ENCODE measurements around the gene PIK3C3.
"Not testable (repeated sequence)": the region's sequence is repeated elsewhere in the genome, so short reads cannot be mapped to it uniquely, and the experiment has no call there.

Gene PIK3C3

DNA sequence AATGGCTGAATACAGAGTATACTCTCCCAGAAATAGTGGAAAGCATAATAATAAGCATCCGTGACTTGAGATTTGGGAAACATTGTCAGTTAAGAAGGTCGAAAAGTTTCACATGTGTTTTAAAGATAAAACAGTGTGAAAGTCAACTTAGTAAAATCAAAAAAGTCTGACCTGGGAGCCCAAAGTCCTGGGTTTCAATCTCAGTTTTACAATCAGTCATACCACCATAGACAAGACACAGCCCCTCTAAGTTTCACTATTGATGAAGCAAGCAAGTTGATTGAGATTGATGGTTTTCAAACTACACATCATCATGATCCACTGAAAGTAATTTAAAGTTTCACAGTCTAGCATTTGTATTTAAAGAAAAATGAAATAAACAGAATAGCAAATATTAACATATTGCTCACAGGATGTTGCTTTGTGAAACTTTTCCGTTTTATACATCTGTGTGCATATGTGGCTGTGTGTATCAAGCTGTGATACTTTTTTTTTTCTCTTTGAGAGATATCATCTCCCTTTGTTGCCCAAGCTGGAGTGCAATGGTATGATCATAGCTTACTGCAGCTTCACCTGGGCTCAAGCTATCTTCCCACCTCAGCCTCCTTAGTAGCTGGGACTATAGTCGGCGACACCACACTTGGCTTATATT, 71.1 kb downstream of the PIK3C3 start:
- DNase-seq: no peak

GRCh38 chr18:42028247-42028832, 73.3 kb downstream of the PIK3C3 start:
- peak; percentile 13 for DNase-seq

- DNase-seq: no peak
These were observed 74.1 kb downstream of the PIK3C3 start for GRCh38 chr18:42029092-42029491.

- peak; percentile 1 for DNase-seq
These were observed 75.7 kb downstream of the PIK3C3 start for GRCh38 chr18:42030586-42031182.

- DNase-seq: no peak
These were observed 77.4 kb downstream of the PIK3C3 start for GRCh38 chr18:42032447-42032846.

DNA sequence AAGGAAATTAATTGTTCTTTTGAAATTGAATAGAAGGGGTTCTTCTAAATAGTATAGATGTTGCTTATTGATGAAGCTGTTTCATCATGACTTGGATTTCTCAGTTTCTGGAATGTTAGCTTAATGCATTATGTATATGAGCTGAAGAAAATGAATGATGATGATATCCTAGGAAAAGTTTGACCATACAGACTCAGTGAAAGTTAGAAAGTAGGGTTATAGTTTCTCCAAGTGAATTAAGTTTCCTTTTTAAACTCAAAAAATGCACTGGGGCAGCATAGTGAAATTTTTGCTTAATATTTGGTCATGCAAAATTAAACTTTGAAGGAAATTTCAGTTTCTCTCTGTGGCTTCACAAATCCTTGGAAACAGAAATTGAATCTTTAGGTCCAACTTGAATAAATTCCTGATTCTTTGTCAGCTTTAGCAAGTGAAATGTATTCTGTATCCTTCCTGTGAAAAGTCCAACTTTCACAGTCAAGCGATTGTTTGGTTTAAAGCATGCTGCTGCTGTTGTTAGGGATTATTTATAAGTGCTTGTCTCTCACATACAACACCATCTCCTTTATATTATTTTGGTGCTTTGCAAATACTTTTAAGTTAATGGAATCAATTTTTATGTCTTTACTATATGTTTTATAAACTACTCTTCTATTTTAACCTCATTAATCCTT, 78.2 kb downstream of the PIK3C3 start:
- no peak for DNase-seq

GRCh38 chr18:42038936-42039335, 83.9 kb downstream of the PIK3C3 start:
- DNase-seq: no peak

DNA sequence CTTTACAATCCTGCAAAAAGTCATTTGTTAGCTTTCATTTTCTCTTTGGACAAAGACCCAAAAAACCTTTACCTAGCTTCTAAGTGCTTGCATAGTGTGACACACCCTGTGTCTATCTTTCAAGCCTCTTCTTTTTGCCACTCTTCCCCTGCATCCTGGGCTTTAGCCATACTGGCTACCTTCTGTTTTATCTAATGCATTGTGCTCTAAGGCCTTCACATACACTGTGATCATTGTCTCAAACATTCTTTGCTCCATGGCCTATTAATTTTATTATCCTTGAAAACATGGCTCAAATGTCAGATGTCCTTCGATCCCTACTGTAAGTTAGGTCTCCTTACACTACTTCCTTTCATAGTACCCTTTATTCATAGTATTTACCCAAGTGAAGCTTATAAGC, 84.4 kb downstream of the PIK3C3 start:
- no peak for DNase-seq

GRCh38 chr18:42041793-42042192, 86.8 kb downstream of the PIK3C3 start:
- DNase-seq: no peak

- no peak for DNase-seq
These were observed 90.3 kb downstream of the PIK3C3 start for GRCh38 chr18:42045346-42045745.

DNA sequence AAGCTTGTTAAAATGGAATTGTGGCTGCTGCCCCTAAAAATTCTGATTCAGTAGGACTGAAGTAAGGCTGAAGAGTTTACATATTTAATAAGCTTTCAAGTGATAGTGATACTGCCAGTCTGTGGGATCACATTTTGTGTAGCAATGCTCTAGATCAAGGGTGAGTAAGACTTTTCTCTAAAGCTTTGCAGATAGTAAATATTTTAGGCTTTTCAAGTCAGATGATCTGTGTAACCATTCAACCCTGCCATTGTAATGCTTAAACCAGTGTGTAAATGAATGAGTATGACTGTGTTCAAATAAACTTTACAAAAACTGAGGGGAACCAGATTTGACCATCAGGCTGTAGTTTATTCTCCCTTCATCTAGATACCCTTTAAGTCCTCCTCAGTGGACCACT, 92.7 kb downstream of the PIK3C3 start:
- DNase-seq: no peak

DNA sequence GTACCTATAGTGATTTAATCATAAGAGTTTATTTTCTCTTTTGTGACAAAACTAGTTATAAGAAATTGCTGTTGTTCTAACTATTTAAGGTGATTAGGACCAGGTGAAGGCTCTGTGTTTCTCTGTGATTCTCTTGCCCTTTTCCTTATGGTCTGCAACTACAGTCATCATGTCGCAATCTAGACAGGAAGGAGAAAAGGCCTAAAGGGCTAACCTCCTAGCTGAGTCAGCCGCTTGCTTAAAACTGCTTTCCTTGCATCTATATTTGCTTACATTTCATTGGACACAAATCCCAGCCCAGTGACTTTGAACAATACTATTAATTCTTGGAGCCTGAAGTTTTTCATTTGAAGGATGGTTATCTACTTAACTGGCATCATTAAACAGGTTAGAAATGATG, 93.1 kb downstream of the PIK3C3 start:
- no peak for DNase-seq

DNA sequence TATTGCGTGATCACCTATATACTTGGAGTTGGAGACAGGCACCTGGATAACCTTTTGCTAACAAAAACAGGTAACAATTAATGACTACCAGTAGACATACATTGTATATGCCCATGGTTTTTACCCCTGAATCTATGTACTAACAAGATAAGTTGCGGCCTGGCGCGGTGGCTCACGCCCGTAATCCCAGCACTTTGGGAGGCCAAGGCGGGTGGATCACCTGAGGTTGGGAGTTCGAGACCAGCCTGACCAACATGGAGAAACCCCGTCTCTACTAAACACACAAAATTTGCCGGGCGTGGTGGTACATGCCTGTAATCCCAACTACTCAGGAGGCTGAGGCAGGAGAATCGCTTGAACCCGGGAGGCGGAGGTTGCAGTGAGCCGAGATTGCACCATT, 94.5 kb downstream of the PIK3C3 start:
- DNase-seq: not testable (repeated sequence)

- DNase-seq: no peak
These were observed 96.4 kb downstream of the PIK3C3 start for GRCh38 chr18:42051411-42051810.

- no peak for DNase-seq
These were observed 97.2 kb downstream of the PIK3C3 start for GRCh38 chr18:42052122-42052708.

DNA sequence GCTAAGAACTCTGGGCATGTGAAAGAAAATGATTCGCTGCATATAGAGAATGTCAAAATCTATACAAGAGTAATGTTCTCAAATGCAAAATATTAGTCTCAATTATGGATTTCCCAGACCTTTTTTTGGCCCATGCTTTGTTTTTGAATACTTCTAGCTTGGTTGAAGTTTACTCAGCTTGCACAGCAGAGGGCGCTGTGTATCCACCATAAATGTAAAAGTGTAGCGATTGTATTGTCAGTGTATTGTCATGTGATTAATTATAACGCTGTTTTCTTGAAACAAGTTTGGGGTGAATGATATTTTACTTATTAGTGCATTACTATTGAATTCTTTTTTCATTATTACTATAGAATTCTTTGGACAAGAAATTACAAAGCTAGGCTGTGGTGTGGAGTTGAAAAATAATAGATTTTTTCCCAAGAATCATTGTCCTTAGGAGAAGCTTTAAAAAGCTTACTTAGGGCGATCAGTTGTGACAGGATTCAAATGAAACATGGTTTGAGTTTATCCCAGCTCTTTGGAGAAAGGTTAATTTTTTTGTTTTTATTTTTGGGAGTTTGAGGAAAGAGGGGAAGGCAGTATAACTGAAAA, 98.3 kb downstream of the PIK3C3 start:
- peak; percentile 62 for DNase-seq

DNA sequence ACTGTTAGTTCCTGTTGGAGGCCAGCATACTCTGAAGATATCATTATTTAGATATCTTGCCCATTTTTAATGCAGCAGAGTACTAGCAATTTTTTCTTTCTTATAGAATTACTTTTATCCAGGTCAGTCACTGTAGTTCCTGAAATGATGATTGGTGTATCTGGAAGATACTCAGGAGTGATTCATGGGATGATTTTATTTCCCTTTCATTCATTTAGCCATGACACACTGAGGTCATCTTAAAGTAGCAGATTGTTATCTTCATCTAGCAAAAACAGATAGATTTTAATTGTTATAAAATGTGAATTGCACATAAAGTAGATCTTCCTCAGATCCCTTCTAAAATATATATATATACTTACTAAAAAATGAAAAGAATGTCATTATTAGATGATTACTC, 109.1 kb downstream of the PIK3C3 start:
- DNase-seq: no peak

- DNase-seq: no peak
These were observed 112.5 kb downstream of the PIK3C3 start for GRCh38 chr18:42067518-42067917.

GRCh38 chr18:42068030-42068429, 113.0 kb downstream of the PIK3C3 start:
- no peak for DNase-seq

GRCh38 chr18:42069036-42069435, 114.0 kb downstream of the PIK3C3 start:
- DNase-seq: no peak

DNA sequence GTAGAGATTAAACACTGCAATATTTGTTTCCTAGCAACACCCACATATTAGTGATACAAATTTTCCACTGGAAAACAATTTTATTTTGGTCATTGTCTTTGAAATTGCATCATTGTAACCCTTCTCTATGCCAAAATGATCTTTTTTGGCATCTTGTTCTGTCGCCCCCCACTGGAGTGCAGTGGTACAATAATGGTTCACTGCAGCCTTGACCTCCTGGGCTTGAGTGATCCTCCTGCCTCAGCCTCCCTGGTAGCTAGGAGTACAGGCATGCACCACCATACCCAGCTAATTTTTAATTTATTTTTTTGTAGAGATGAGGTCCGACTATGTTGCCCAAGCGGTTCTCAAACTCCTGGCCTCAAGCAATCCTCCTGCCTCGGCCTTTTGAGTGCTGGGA, 117.4 kb downstream of the PIK3C3 start:
- no peak for DNase-seq

DNA sequence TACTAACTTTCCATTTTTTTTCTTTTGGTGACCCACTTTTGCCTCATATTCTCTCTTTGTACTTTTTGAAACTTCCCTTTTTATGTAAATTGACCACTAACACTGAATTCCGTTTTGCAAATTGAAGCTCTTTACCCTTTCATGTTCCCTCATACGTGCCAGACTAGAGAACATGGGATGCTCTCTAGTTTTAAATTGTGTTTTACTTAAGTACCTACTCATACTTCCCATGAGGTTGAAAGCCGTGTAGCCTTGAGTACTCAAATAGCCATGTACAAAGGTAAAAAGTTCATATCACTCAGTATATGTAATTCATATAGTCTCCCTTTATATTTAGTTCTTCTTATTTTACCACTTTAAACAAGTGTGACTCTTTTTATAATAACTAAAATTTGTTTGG, 119.7 kb downstream of the PIK3C3 start:
- DNase-seq: no peak

GRCh38 chr18:42078711-42079110, 123.7 kb downstream of the PIK3C3 start:
- no peak for DNase-seq
